GM21576 (cell line): ENCODE measurements around the gene MRPL55.

ENCODE experiments used
- ATAC-seq: cut with Tn5 transposase; IDR thresholded peaks from one replicate; pipeline ENCODE4 v1.9.1; 2021; ENCODE audit warnings: mild to moderate bottlenecking, moderate library complexity; ENCODE audit not compliant: unreplicated experiment

MRPL55 gene

GRCh38 chr1:228073857-228074545, 35.1 kb downstream of the MRPL55 start:
- ATAC-seq: no peak

- ATAC-seq: no peak
These were observed 35.8 kb downstream of the MRPL55 start for GRCh38 chr1:228073061-228073856.

- no peak for ATAC-seq
These were observed 36.4 kb downstream of the MRPL55 start for GRCh38 chr1:228072658-228073043.

GRCh38 chr1:228071839-228072657, 37.1 kb downstream of the MRPL55 start:
- no peak for ATAC-seq

GRCh38 chr1:228070851-228071250, 38.2 kb downstream of the MRPL55 start:
- ATAC-seq: no peak

- ATAC-seq: no peak
These were observed 38.9 kb downstream of the MRPL55 start for GRCh38 chr1:228070173-228070572.

GRCh38 chr1:228068359-228068758, 40.7 kb downstream of the MRPL55 start:
- ATAC-seq: no peak

GRCh38 chr1:228066891-228067654, 42.0 kb downstream of the MRPL55 start:
- no peak for ATAC-seq

- no peak for ATAC-seq
These were observed 42.7 kb downstream of the MRPL55 start for GRCh38 chr1:228066416-228066815.

GRCh38 chr1:228065543-228066347, 43.4 kb downstream of the MRPL55 start:
- ATAC-seq: no peak

GRCh38 chr1:228064741-228065542, 44.2 kb downstream of the MRPL55 start:
- no peak for ATAC-seq

- ATAC-seq: no peak
These were observed 44.8 kb downstream of the MRPL55 start for GRCh38 chr1:228064296-228064695.

GRCh38 chr1:228063251-228064191, 45.6 kb downstream of the MRPL55 start:
- no peak for ATAC-seq

- no peak for ATAC-seq
These were observed 46.3 kb downstream of the MRPL55 start for GRCh38 chr1:228062812-228063211.

- ATAC-seq: no peak
These were observed 46.9 kb downstream of the MRPL55 start for GRCh38 chr1:228062085-228062791.

- ATAC-seq: no peak
These were observed 47.6 kb downstream of the MRPL55 start for GRCh38 chr1:228061411-228062084.
